Measurements from ENCODE around the gene SMC6.

The SMC6 gene

DNA sequence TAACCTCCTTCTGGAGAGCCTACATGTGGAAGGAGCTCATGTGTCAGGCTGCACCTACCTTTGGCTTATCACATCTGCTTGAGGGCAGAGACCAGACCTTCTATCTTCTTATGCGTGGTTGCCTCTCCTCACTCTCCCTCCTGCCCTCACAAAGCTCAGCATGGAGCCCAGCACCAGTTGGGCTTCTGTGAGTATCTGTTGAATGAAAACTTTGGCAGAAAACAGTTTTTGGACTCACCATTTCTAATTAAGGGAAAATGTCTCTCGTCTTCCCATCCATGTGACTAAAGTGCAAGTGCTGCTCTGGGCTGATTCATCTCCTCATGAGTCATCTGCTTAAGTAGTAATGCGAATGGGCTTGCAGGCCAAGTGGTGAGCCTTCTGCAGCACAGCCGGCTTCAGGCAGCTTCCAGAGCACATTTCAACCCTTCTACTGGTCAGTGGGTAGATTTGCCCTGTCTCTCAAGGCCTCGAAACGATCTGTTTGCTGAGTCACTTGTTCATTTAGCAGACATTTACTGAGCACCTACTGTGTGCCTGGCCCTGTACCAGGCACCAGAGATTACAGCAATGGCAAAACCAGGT is 110.5 kb downstream of the SMC6 start:
- H3K4me3 ChIP-seq (ENCODE audit: insufficient read length, low read depth), result no peak overlapping the region
- peak; percentile 27 for DNase-seq (ENCODE audit: low read depth, low spot score)

GRCh38 chr2:17640406-17640805 is 113.2 kb downstream of the SMC6 start:
- Histone ChIP-seq H3K4me3 (ENCODE audit: insufficient read length, low read depth) (no peak overlapping the region), H3K27me3 (ENCODE audit: insufficient read depth, insufficient read length) (no peaks in the 10 kb centered on the region), H3K36me3 (ENCODE audit: insufficient read depth, insufficient read length, low read length) (no peaks in the 10 kb centered on the region), H3K9me3 (ENCODE audit: insufficient read depth, low read length) (no peaks in the 10 kb centered on the region), H3K4me1 (ENCODE audit: insufficient read depth, insufficient read length) (peaks cover 5% of the 10 kb centered on the region), H3K9ac (ENCODE audit: insufficient read length, low read depth) (no peak overlapping the region)
- no peak for TF ChIP-seq ZNF274 (IDR thresholded peaks at IDR 0.05; ENCODE audit: low read depth, low read length)
- no peak for TF ChIP-seq SUZ12 (IDR thresholded peaks at IDR 0.05; ENCODE audit: extremely low read depth, insufficient read depth, insufficient read length)
- no peak for TF ChIP-seq YY1 (IDR thresholded peaks at IDR 0.05; ENCODE audit: insufficient read depth, insufficient read length)
- DNase-seq (ENCODE audit: low read depth, low spot score), result no peak

More for the DNA sequence above, 110.5 kb downstream of the SMC6 start:
- Histone ChIP-seq H3K9me3 (ENCODE audit: insufficient read depth, low read length) (no peaks in the 10 kb centered on the region), H3K36me3 (ENCODE audit: insufficient read depth, insufficient read length, low read length) (no peaks in the 10 kb centered on the region), H3K4me1 (ENCODE audit: insufficient read depth, insufficient read length) (peaks cover 5% of the 10 kb centered on the region), H3K9ac (ENCODE audit: insufficient read length, low read depth) (no peak overlapping the region), H3K27me3 (ENCODE audit: insufficient read depth, insufficient read length) (no peaks in the 10 kb centered on the region)
- TF ChIP-seq SUZ12 (IDR thresholded peaks at IDR 0.05; ENCODE audit: extremely low read depth, insufficient read depth, insufficient read length) (no peak), ZNF274 (IDR thresholded peaks at IDR 0.05; ENCODE audit: low read depth, low read length) (no peak), YY1 (IDR thresholded peaks at IDR 0.05; ENCODE audit: insufficient read depth, insufficient read length) (no peak)

GRCh38 chr2:17638196-17638743 is 115.3 kb downstream of the SMC6 start:
- Histone ChIP-seq H3K27me3 (ENCODE audit: insufficient read depth, insufficient read length) (no peaks in the 10 kb centered on the region), H3K36me3 (ENCODE audit: insufficient read depth, insufficient read length, low read length) (no peaks in the 10 kb centered on the region), H3K4me3 (ENCODE audit: insufficient read length, low read depth) (no peak overlapping the region), H3K9ac (ENCODE audit: insufficient read length, low read depth) (no peak overlapping the region), H3K9me3 (ENCODE audit: insufficient read depth, low read length) (no peaks in the 10 kb centered on the region), H3K4me1 (ENCODE audit: insufficient read depth, insufficient read length) (no peaks in the 10 kb centered on the region)
- no peak for TF ChIP-seq ZNF274 (IDR thresholded peaks at IDR 0.05; ENCODE audit: low read depth, low read length)
- TF ChIP-seq SUZ12 (IDR thresholded peaks at IDR 0.05; ENCODE audit: extremely low read depth, insufficient read depth, insufficient read length), result no peak
- DNase-seq (ENCODE audit: low read depth, low spot score), result no peak

DNA sequence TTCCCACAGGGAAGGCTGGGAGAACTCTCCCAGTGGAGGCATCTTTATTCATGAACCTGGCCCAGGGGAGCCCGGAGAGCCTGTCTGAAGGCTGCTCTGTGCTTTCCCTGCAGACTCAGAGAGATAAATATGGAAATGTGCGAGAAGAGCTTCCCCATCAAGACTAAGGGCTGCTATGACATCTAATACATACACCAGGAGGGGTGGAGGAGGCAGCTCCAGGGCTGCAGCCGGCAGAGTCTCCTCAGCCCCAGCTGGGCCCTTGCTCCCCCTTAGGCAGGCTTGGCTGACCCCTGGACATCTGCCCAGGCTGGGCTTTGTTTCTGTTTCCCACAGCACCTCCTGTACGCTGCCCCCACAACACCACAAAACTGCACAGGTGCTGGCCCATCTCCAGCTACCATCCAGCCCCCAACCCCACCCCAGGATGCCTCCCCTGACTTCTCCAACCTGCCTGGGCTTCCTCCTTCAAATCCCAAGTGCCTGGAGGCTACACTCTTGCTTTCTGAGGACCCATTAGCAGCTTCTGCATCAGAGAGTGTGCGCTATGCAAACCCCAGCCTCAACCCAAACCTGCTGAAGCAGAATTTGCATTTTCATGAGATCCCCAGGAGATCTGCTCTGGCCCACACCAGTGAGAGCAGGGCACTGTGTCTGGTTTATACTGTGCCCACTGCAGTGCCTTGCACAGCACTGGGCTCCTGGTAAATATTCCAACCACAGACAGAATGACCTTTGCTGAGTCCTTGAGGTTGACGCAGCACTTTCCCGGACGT is 116.3 kb downstream of the SMC6 start:
- DNase-seq (ENCODE audit: low read depth, low spot score), result no peak
- no peak for TF ChIP-seq YY1 (IDR thresholded peaks at IDR 0.05; ENCODE audit: insufficient read depth, insufficient read length)
- TF ChIP-seq ZNF274 (IDR thresholded peaks at IDR 0.05; ENCODE audit: low read depth, low read length), result no peak
- TF ChIP-seq SUZ12 (IDR thresholded peaks at IDR 0.05; ENCODE audit: extremely low read depth, insufficient read depth, insufficient read length), result no peak

DNA sequence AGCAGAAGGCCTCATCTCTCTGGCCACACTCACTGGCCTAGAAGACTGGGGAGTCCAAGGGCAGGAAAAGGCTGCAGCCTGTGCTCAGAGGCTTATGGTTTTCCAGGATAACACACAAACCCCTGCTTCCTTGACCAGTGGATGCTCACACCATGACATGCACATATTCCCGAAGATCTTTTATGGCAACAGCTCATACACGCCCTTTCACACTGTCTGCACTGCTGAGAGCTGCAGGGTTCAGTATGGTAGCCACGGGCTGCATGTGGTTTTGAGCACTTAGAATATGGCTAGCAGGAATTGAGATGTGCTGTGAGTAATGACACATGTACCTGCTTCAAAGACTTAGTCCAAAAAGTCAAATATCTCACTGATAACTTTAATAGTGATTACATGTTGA is 117.4 kb downstream of the SMC6 start:
- Histone ChIP-seq H3K4me3 (ENCODE audit: insufficient read length, low read depth) (no peak overlapping the region), H3K4me1 (ENCODE audit: insufficient read depth, insufficient read length) (no peaks in the 10 kb centered on the region), H3K36me3 (ENCODE audit: insufficient read depth, insufficient read length, low read length) (no peaks in the 10 kb centered on the region), H3K9me3 (ENCODE audit: insufficient read depth, low read length) (no peaks in the 10 kb centered on the region), H3K9ac (ENCODE audit: insufficient read length, low read depth) (no peak overlapping the region), H3K27me3 (ENCODE audit: insufficient read depth, insufficient read length) (no peaks in the 10 kb centered on the region)
- DNase-seq (ENCODE audit: low read depth, low spot score), result no peak
- TF ChIP-seq ZNF274 (IDR thresholded peaks at IDR 0.05; ENCODE audit: low read depth, low read length) (no peak), SUZ12 (IDR thresholded peaks at IDR 0.05; ENCODE audit: extremely low read depth, insufficient read depth, insufficient read length) (no peak), YY1 (IDR thresholded peaks at IDR 0.05; ENCODE audit: insufficient read depth, insufficient read length) (no peak)

More for the DNA sequence above, 116.3 kb downstream of the SMC6 start:
- no peak overlapping the region for H3K9ac ChIP-seq (ENCODE audit: insufficient read length, low read depth)
- no peak overlapping the region for H3K4me3 ChIP-seq (ENCODE audit: insufficient read length, low read depth)
- no peaks in the 10 kb centered on the region for H3K36me3 ChIP-seq (ENCODE audit: insufficient read depth, insufficient read length, low read length)
- H3K4me1 ChIP-seq (ENCODE audit: insufficient read depth, insufficient read length), result no peaks in the 10 kb centered on the region
- no peaks in the 10 kb centered on the region for H3K9me3 ChIP-seq (ENCODE audit: insufficient read depth, low read length)
- no peaks in the 10 kb centered on the region for H3K27me3 ChIP-seq (ENCODE audit: insufficient read depth, insufficient read length)

DNA sequence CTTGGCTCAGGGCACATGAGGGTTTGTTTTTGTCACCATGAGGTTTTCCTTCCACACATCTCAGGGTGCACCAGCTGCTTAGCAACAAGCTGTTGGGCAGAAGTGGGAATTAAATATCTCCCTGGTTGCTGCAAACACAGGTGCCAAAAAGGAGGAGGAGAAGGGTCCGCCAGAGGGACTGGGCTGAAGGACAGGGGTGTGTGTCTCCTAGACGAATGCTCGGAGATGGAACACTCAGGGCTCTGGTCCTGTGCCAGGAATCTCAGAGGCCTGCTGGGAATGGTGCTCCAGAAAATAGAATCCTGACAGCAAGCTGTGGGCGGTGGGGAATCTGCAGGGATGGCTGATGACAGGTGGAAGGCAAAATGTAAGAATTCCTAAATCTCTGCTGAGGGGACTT is 118.6 kb downstream of the SMC6 start:
- Histone ChIP-seq H3K27me3 (ENCODE audit: insufficient read depth, insufficient read length) (no peaks in the 10 kb centered on the region), H3K4me1 (ENCODE audit: insufficient read depth, insufficient read length) (no peaks in the 10 kb centered on the region), H3K36me3 (ENCODE audit: insufficient read depth, insufficient read length, low read length) (no peaks in the 10 kb centered on the region), H3K9me3 (ENCODE audit: insufficient read depth, low read length) (peaks cover 4% of the 10 kb centered on the region; the same call in 1 of the 2 replicates), H3K9ac (ENCODE audit: insufficient read length, low read depth) (no peak overlapping the region), H3K4me3 (ENCODE audit: insufficient read length, low read depth) (no peak overlapping the region)
- no peak for TF ChIP-seq YY1 (IDR thresholded peaks at IDR 0.05; ENCODE audit: insufficient read depth, insufficient read length)
- DNase-seq (ENCODE audit: low read depth, low spot score), result no peak

- Histone ChIP-seq H3K36me3 (ENCODE audit: insufficient read depth, insufficient read length, low read length) (no peaks in the 10 kb centered on the region), H3K27me3 (ENCODE audit: insufficient read depth, insufficient read length) (no peaks in the 10 kb centered on the region), H3K9me3 (ENCODE audit: insufficient read depth, low read length) (peaks cover 12% of the 10 kb centered on the region; the same call in 1 of the 2 replicates), H3K4me1 (ENCODE audit: insufficient read depth, insufficient read length) (no peaks in the 10 kb centered on the region), H3K4me3 (ENCODE audit: insufficient read length, low read depth) (no peak overlapping the region), H3K9ac (ENCODE audit: insufficient read length, low read depth) (no peak overlapping the region)
- no peak for DNase-seq (ENCODE audit: low read depth, low spot score)
- TF ChIP-seq YY1 (IDR thresholded peaks at IDR 0.05; ENCODE audit: insufficient read depth, insufficient read length) (no peak), ZNF274 (IDR thresholded peaks at IDR 0.05; ENCODE audit: low read depth, low read length) (no peak), SUZ12 (IDR thresholded peaks at IDR 0.05; ENCODE audit: extremely low read depth, insufficient read depth, insufficient read length) (no peak)
Measured at GRCh38 chr2:17630089-17630488, 123.5 kb downstream of the SMC6 start.
